IMR-90 (cell line): Measurements from ENCODE around the gene GRK5. TPM values are rescaled to one million over a fixed set of nuclear protein-coding genes. Genes with fewer than 3 reads are reported as not detected.

Experiments
- ATAC-seq: fragments of 200-7000 bp; cut with Tn5 transposase; 2 replicates; pipeline ENCODE4 v1.9.1; 2020; ENCODE audit warnings: low read depth, mild to moderate bottlenecking, moderate library complexity
- BruUV-seq: library from RNA; stranded (reverse); fragments of 400-500 nt; replicated peaks from 2 replicates; lab custom pipeline; 2021; lab: Mats Ljungman, UMichigan
- CTCF ChIA-PET: fragments of 300-600 bp; formaldehyde crosslinking; extraction: SDS; loops from one replicate; lab custom pipeline; 2021; ENCODE audit warnings: antibody characterized with exemption; lab: Yijun Ruan, JAX
- POLR2A ChIA-PET: fragments of 300-600 bp; sonication (Branson Sonifier 250); formaldehyde crosslinking; loops from one replicate; lab custom pipeline; 2022; ENCODE audit warnings: antibody characterized with exemption; ENCODE audit not compliant: unreplicated experiment; lab: Charles Lee
- DNase-seq: peaks from one replicate; pipeline ENCODE4 v3.0.0; 2013
- H2AFZ ChIP-seq: replicated peaks from 2 replicates; pipeline ENCODE3; 2013; ENCODE audit warnings: low read length, mild to moderate bottlenecking; ENCODE audit not compliant: poor library complexity
- H2AK5ac ChIP-seq: 2 replicates; pipeline ENCODE4 v1.6.1; 2013; ENCODE audit warnings: low read depth, low read length, inconsistent platforms
- H2AK9ac ChIP-seq: replicated peaks from 2 replicates; pipeline ENCODE3; 2013; ENCODE audit warnings: mild to moderate bottlenecking, low read depth, low read length, moderate library complexity; ENCODE audit not compliant: poor library complexity
- H2BK120ac ChIP-seq: 2 replicates; pipeline ENCODE4 v1.6.1; 2013; ENCODE audit warnings: low read depth, low read length, inconsistent platforms
- H2BK15ac ChIP-seq: 3 replicates; pipeline ENCODE4 v1.6.1; 2013; ENCODE audit warnings: low read depth, low read length, inconsistent platforms
- H2BK20ac ChIP-seq: 2 replicates; pipeline ENCODE4 v1.6.1; 2013; ENCODE audit warnings: low read depth, mild to moderate bottlenecking, inconsistent platforms, low read length, moderate library complexity
- H2BK5ac ChIP-seq: 2 replicates; pipeline ENCODE4 v1.6.1; 2013; ENCODE audit warnings: mild to moderate bottlenecking, low read depth, low read length, inconsistent platforms; ENCODE audit not compliant: poor library complexity, severe bottlenecking
- H3K14ac ChIP-seq: replicated peaks from 2 replicates; pipeline ENCODE4 v1.6.1; 2013; ENCODE audit warnings: low read depth, low read length, inconsistent platforms
- H3K18ac ChIP-seq: 2 replicates; pipeline ENCODE4 v1.6.1; 2013; ENCODE audit warnings: low read depth, low read length, control low read depth
- H3K23ac ChIP-seq: 2 replicates; pipeline ENCODE4 v1.6.1; 2013; ENCODE audit warnings: low read depth, low read length, inconsistent platforms
- H3K27ac ChIP-seq: 2 replicates; pipeline ENCODE4 v1.5.1; 2013; ENCODE audit warnings: mild to moderate bottlenecking, control low read depth, low read length; ENCODE audit not compliant: insufficient read depth
- H3K27me3 ChIP-seq: 2 replicates; pipeline ENCODE4 v1.6.1; 2013; ENCODE audit warnings: low read length; ENCODE audit not compliant: control insufficient read depth, insufficient read depth
- H3K36me3 ChIP-seq: 2 replicates; pipeline ENCODE4 v1.6.1; 2013; ENCODE audit warnings: low read length, mixed read lengths; ENCODE audit not compliant: control insufficient read depth, insufficient read depth
- H3K4ac ChIP-seq: 2 replicates; pipeline ENCODE4 v1.6.1; 2013; ENCODE audit warnings: low read depth, low read length, inconsistent platforms
- H3K4me1 ChIP-seq: 2 replicates; pipeline ENCODE4 v1.6.1; 2013; ENCODE audit warnings: low read length, mixed read lengths; ENCODE audit not compliant: control insufficient read depth, insufficient read depth
- H3K4me2 ChIP-seq: 2 replicates; pipeline ENCODE4 v1.6.1; 2013; ENCODE audit warnings: low read depth, mild to moderate bottlenecking, control low read depth, low read length, moderate library complexity
- H3K4me3 ChIP-seq: 2 replicates; pipeline ENCODE4 v1.5.1; 2013; ENCODE audit warnings: low read depth, mild to moderate bottlenecking, control low read depth, low read length, moderate library complexity; ENCODE audit not compliant: insufficient read depth
- H3K56ac ChIP-seq: 2 replicates; pipeline ENCODE4 v1.6.1; 2013; ENCODE audit warnings: low read length, inconsistent platforms; ENCODE audit not compliant: insufficient read depth; ENCODE audit errors: extremely low read depth
- H3K79me1 ChIP-seq, 2 experiments: 2 replicates each; pipeline ENCODE4 v1.6.1; 2013; ENCODE audit warnings: low read length in 2 of 2, inconsistent platforms in 1 of 2, low read depth in 1 of 2
- H3K9ac ChIP-seq: 2 replicates; pipeline ENCODE4 v1.6.1; 2013; ENCODE audit warnings: low read depth, low read length, control low read depth
- H3K9me1 ChIP-seq: 2 replicates; pipeline ENCODE4 v1.6.1; 2013; ENCODE audit warnings: low read length, inconsistent platforms; ENCODE audit not compliant: insufficient read depth
- H3K9me3 ChIP-seq: 2 replicates; pipeline ENCODE4 v1.6.1; 2013; ENCODE audit warnings: low read length; ENCODE audit not compliant: control insufficient read depth, insufficient read depth
- H4K20me1 ChIP-seq: 2 replicates; pipeline ENCODE4 v1.6.1; 2013; ENCODE audit warnings: low read length, inconsistent platforms; ENCODE audit not compliant: insufficient read depth
- H4K5ac ChIP-seq: 2 replicates; pipeline ENCODE4 v1.6.1; 2013; ENCODE audit warnings: mild to moderate bottlenecking, low read depth, low read length, control low read depth
- H4K8ac ChIP-seq, 2 experiments: 2 replicates each; pipeline ENCODE4 v1.6.1; 2013; ENCODE audit warnings: low read depth in 2 of 2, low read length in 2 of 2, control low read depth in 1 of 2, inconsistent platforms in 1 of 2
- H4K91ac ChIP-seq: 2 replicates; pipeline ENCODE4 v1.6.1; 2013; ENCODE audit warnings: low read depth, low read length, inconsistent platforms; ENCODE audit not compliant: insufficient read depth
- POLR2A ChIP-seq: IDR thresholded peaks from 2 replicates; pipeline ENCODE4 v1.6.1; 2012; ENCODE audit warnings: mild to moderate bottlenecking, low read depth, low read length
- WGBS, 2 experiments: methylation state at CpG; one replicate each; pipeline versions ENCODE4 v1.1.5 to v1.1.7; 2013; ENCODE audit warnings: missing lambda C conversion rate in 2 of 2; ENCODE audit not compliant: insufficient read length in 1 of 2; ENCODE audit errors: extremely low coverage in 2 of 2; 5-methylcytosine and 5-hydroxymethylcytosine counted together
- dilution Hi-C: fragments of 300-500 bp; cut with HindIII; formaldehyde crosslinking; loops from one replicate; pipeline ENCODE4 v1.14.3; 2018; ENCODE audit warnings: low sequenced_read_pairs; ENCODE audit not compliant: unreplicated experiment
- in situ Hi-C: fragments of 300-500 bp; cut with MboI; formaldehyde crosslinking; loops from 3 replicates; pipeline ENCODE4 v1.14.3; 2019; ENCODE audit warnings: low sequenced_read_pairs, inconsistent platforms, mixed read lengths
- intact Hi-C: fragments of 100-400 bp; cut with micrococcal nuclease; formaldehyde crosslinking; loops from 2 replicates; pipeline ENCODE4 v1.10.0; 2022
- polyA plus RNA-seq, 3 experiments: library from polyadenylated mRNA; depleted of rRNA; stranded (reverse); fragments of >200 nt; gene quantifications; 2 replicates each; pipeline ENCODE4 v1.2.3, GENCODE V29; 2012; ENCODE audit warnings: low replicate concordance in 1 of 3
- total RNA-seq: library from RNA; depleted of rRNA; stranded (reverse); fragments of >200 nt; gene quantifications from 2 replicates; pipeline ENCODE4 v1.2.3, GENCODE V29; 2012

GRK5 gene
- total and polyA plus RNA-seq, 2 of the 4 experiments (the other 2 are of a cell fraction): 12.9 to 16.3 TPM

DNA sequence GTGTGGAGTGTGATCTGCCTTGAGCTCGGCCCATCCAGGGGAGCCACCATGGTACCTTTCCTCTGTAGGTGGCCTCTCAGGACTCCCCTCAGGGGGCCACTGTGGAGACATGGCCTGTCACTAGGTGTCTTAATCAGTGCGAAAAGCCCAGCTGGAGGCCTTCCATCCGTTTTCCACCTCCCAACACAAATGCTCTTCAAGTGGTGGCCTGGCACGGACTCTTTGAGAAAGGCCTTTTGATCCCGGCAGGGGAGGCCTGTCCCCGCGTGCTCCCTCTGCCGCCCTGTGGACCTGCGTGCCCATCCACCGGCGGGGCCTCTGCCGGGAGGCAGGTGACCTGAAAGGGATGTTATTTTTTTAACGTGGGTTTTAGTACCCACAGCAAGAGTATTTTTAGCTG lies 185.6 kb downstream of the GRK5 start:
- peaks cover 32 to 73% of the 10 kb centered on the region in 2 experiments for H3K79me1 ChIP-seq
- H2BK5ac ChIP-seq: no peak overlapping the region
- H3K36me3 ChIP-seq: peaks cover 43% of the 10 kb centered on the region
- no peak overlapping the region for H2AK9ac ChIP-seq
- no peak overlapping the region for H3K4ac ChIP-seq
- dilution Hi-C loops (no loop called here), in situ Hi-C loops (no loop called here), intact Hi-C loops (no loop called here)
- no peak overlapping the region for H4K8ac ChIP-seq
- H2BK20ac ChIP-seq: no peak overlapping the region
- no peak overlapping the region for H2BK120ac ChIP-seq
- H3K9me1 ChIP-seq: peaks cover 27% of the 10 kb centered on the region
- H3K18ac ChIP-seq: no peak overlapping the region
- H3K56ac ChIP-seq: no peak overlapping the region
- CTCF ChIA-PET: no interaction called here
- no peaks in the 10 kb centered on the region for H3K27me3 ChIP-seq
- H3K4me2 ChIP-seq: no peak overlapping the region
- no peak overlapping the region for H2BK15ac ChIP-seq
- H3K9ac ChIP-seq: no peak overlapping the region
- no peak overlapping the region for H2AK5ac ChIP-seq
- 90% methylated on average over 2 of the region's 13 CpGs; no CpG with 5 or more reads in 1 of the 2 experiments for WGBS, 2 experiments
- peaks cover 7% of the 10 kb centered on the region for H4K20me1 ChIP-seq
- DNase-seq (no peak), ATAC-seq (no peak)
- POLR2A ChIA-PET: no interaction called here
- H4K91ac ChIP-seq: no peak overlapping the region
- BruUV-seq: no TSS peak
- no peak overlapping the region for H3K14ac ChIP-seq
- H3K23ac ChIP-seq: no peak overlapping the region
- H4K5ac ChIP-seq: no peak overlapping the region; the same call in 1 of the 2 replicates
- no peak overlapping the region for H3K4me3 ChIP-seq
- no peak overlapping the region for H2AFZ ChIP-seq
- H3K27ac ChIP-seq: no peak overlapping the region
- H3K9me3 ChIP-seq: peaks cover 3% of the 10 kb centered on the region; the same call in 1 of the 2 replicates
- no peak for TF ChIP-seq POLR2A
- H3K4me1 ChIP-seq: peaks cover 22% of the 10 kb centered on the region
